ENCODE measurements around the gene NUTM2G. TPM values are rescaled to one million over a fixed set of nuclear protein-coding genes. Genes with fewer than 3 reads are reported as not detected.
"Not testable (repeated sequence)": the region's sequence is repeated elsewhere in the genome, so short reads cannot be mapped to it uniquely, and the experiment has no call there.

Gene NUTM2G
- total and polyA plus RNA-seq, 2 donors from 2014 or later: not detected

DNA sequence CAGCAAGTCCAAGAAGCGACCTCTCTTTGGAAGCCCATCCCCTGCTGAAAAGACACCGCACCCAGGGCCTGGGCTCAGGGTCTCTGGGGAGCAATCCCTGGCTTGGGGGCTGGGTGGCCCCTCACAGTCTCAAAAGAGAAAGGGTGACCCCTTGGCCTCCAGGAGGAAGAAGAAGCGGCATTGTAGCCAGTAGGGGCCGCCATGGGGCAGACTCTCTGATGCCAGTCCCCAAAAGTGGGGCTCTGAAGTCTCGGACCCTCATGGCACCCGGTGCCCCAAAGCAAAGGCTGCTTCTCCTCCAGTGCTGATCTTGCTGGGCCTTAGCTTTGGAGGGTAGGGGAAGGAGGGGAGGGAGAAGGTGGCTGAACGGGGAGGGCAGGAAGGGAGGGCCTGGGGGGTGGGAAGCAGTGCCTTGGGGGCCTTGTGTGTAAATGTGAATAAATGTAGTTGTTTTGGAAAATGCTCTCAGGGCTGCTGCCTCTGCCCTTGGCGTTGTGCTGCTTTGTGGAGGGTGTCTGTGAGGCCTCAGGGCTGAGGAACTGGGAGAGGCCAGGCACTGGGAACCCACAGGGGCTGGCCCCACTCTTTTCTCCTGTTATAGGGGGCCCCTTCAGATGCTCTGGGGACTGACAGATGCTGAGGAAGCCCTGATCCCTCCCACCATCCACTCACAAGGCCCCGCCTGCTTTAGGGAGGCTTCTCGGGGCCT, 10.5 kb downstream of the NUTM2G start:
- H3K9ac ChIP-seq (ENCODE audit: low read length in 3 of 3); H3K36me3 ChIP-seq (ENCODE audit: control insufficient read depth in 2 of 3, insufficient read depth in 3 of 3, low read length in 3 of 3); intact Hi-C loops (cut with DNase I); H3K4me1 ChIP-seq (ENCODE audit: control insufficient read depth in 2 of 3, insufficient read depth in 2 of 3, low read depth in 1 of 3, low read length in 3 of 3); H3K27ac ChIP-seq (ENCODE audit: low read depth in 2 of 2, low read length in 2 of 2); H3K4me3 ChIP-seq (ENCODE audit: low read length in 3 of 3); H3K27me3 ChIP-seq (ENCODE audit: control insufficient read depth, insufficient read depth, low read length); H3K9me3 ChIP-seq (ENCODE audit: control insufficient read depth in 2 of 3, insufficient read depth in 1 of 3, low read length in 3 of 3); FAIRE-seq; DNase-seq: not testable (repeated sequence)

DNA sequence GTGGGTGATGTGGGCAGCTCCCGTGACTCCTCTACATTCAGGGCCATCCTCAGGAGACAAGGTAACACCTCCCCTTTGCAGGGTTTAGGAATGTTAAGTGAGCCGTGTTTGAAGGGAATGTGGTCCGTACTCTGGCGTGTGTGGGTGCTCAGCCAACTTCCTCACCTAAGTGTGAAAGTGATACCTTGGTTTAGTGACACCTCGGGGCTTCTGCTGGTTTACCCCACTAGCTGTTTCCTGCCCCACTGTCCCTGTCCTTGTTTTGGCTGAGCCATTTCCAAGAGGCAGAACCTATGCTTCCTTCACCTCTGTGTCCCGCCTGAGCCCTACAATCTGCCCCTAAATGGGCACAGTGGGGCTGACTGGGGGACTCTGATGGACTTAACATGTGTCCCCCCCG, 12.3 kb downstream of the NUTM2G start:
- H3K27me3 ChIP-seq (ENCODE audit: control insufficient read depth, insufficient read depth, low read length); H3K9ac ChIP-seq (ENCODE audit: low read length in 3 of 3); DNase-seq; H3K4me3 ChIP-seq (ENCODE audit: low read length in 3 of 3); FAIRE-seq; H3K9me3 ChIP-seq (ENCODE audit: control insufficient read depth in 2 of 3, insufficient read depth in 1 of 3, low read length in 3 of 3); H3K4me1 ChIP-seq (ENCODE audit: control insufficient read depth in 2 of 3, insufficient read depth in 2 of 3, low read depth in 1 of 3, low read length in 3 of 3); H3K36me3 ChIP-seq (ENCODE audit: control insufficient read depth in 2 of 3, insufficient read depth in 3 of 3, low read length in 3 of 3); H3K27ac ChIP-seq (ENCODE audit: low read depth in 2 of 2, low read length in 2 of 2); intact Hi-C loops (cut with DNase I): not testable (repeated sequence)

DNA sequence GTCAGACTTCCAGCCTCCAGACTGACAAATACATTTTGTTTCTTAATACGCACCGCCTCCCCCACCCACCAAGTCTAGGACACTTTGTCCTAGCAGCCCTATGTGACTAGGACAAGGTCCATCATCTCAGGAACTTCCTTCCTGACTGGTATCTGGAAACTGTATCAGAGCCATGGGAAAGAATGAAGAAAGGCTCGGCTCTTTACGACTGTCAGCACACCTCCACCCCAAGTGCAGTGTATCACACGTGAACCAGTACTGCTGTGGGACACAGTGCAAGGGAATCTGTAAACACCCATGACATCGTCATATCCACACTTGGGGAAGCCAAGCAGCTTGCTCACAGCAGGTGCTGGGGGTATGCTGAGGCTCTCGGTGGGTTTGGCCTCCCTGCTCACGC, 13.0 kb downstream of the NUTM2G start:
- H3K4me1 ChIP-seq (ENCODE audit: control insufficient read depth in 2 of 3, insufficient read depth in 2 of 3, low read depth in 1 of 3, low read length in 3 of 3); H3K27ac ChIP-seq (ENCODE audit: low read depth in 2 of 2, low read length in 2 of 2); FAIRE-seq; H3K36me3 ChIP-seq (ENCODE audit: control insufficient read depth in 2 of 3, insufficient read depth in 3 of 3, low read length in 3 of 3); H3K27me3 ChIP-seq (ENCODE audit: control insufficient read depth, insufficient read depth, low read length); intact Hi-C loops (cut with DNase I); DNase-seq; H3K9ac ChIP-seq (ENCODE audit: low read length in 3 of 3); H3K4me3 ChIP-seq (ENCODE audit: low read length in 3 of 3); H3K9me3 ChIP-seq (ENCODE audit: control insufficient read depth in 2 of 3, insufficient read depth in 1 of 3, low read length in 3 of 3): not testable (repeated sequence)

DNA sequence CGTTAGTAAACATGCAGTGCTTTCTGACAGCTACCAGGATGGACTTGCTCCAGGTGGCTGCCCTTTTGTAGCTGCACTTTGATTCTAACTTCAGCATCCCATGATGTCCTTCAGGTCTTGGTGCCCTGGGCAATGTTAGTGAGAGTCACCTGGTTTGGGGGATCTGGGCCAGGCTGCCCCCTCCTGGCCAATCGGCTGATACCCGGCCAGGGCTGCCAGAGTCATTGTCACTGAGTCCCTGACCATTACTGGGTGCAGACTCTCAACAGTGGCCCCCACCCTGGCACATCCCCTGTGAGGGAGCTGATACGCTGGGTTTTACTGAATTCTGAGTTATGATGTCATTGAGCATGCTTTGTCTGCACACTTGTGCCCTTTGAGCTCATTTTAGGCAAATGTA, 13.5 kb downstream of the NUTM2G start:
- H3K27ac ChIP-seq (ENCODE audit: low read depth in 2 of 2, low read length in 2 of 2); H3K4me1 ChIP-seq (ENCODE audit: control insufficient read depth in 2 of 3, insufficient read depth in 2 of 3, low read depth in 1 of 3, low read length in 3 of 3); H3K36me3 ChIP-seq (ENCODE audit: control insufficient read depth in 2 of 3, insufficient read depth in 3 of 3, low read length in 3 of 3); DNase-seq; H3K27me3 ChIP-seq (ENCODE audit: control insufficient read depth, insufficient read depth, low read length); H3K9me3 ChIP-seq (ENCODE audit: control insufficient read depth in 2 of 3, insufficient read depth in 1 of 3, low read length in 3 of 3); intact Hi-C loops (cut with DNase I); H3K4me3 ChIP-seq (ENCODE audit: low read length in 3 of 3); H3K9ac ChIP-seq (ENCODE audit: low read length in 3 of 3); FAIRE-seq: not testable (repeated sequence)

DNA sequence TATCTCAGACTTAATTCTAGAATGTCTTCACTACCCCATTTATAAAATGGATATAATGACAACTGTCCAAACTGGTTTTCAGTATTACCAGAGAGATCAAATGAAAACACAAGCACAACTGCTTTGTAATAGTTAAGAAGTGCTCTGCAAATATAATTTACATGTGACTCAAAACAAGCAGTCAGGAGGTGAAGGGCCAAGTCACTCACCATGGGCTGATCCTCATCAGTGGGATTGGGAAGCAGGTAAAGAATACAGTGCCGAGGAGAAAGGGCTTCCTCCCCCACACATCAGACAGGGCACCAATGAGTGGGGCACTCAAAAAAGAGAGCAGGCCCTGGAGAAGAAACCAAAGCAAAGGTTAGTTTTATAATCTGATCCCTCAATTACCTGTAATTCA, 20.7 kb downstream of the NUTM2G start:
- H3K4me1 ChIP-seq (ENCODE audit: control insufficient read depth in 2 of 3, insufficient read depth in 2 of 3, low read depth in 1 of 3, low read length in 3 of 3); H3K9ac ChIP-seq (ENCODE audit: low read length in 3 of 3); H3K9me3 ChIP-seq (ENCODE audit: control insufficient read depth in 2 of 3, insufficient read depth in 1 of 3, low read length in 3 of 3); intact Hi-C loops (cut with DNase I); H3K36me3 ChIP-seq (ENCODE audit: control insufficient read depth in 2 of 3, insufficient read depth in 3 of 3, low read length in 3 of 3); H3K4me3 ChIP-seq (ENCODE audit: low read length in 3 of 3); H3K27me3 ChIP-seq (ENCODE audit: control insufficient read depth, insufficient read depth, low read length); FAIRE-seq; H3K27ac ChIP-seq (ENCODE audit: low read depth in 2 of 2, low read length in 2 of 2); DNase-seq: not testable (repeated sequence)

DNA sequence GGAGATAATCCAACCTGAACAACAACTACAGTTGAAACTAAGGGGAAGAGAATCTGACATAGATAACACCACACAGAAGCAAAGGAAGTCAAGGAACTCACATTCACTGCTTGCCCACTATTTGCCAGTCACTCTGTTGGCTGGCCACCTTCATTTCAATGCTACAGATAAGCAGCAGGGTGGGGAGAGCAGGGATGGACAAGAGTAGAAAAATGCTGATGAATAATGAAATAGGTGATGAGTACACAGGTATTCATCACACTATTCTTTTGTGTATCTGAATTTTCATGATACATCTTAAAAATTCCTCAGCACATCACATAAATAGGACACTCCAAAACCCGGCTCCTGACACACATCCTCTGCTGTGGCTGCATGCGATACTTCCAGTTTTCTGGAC, 21.9 kb downstream of the NUTM2G start:
- FAIRE-seq; intact Hi-C loops (cut with DNase I); H3K4me1 ChIP-seq (ENCODE audit: control insufficient read depth in 2 of 3, insufficient read depth in 2 of 3, low read depth in 1 of 3, low read length in 3 of 3); H3K4me3 ChIP-seq (ENCODE audit: low read length in 3 of 3); H3K27me3 ChIP-seq (ENCODE audit: control insufficient read depth, insufficient read depth, low read length); H3K36me3 ChIP-seq (ENCODE audit: control insufficient read depth in 2 of 3, insufficient read depth in 3 of 3, low read length in 3 of 3); H3K9me3 ChIP-seq (ENCODE audit: control insufficient read depth in 2 of 3, insufficient read depth in 1 of 3, low read length in 3 of 3); H3K9ac ChIP-seq (ENCODE audit: low read length in 3 of 3); H3K27ac ChIP-seq (ENCODE audit: low read depth in 2 of 2, low read length in 2 of 2); DNase-seq: not testable (repeated sequence)

DNA sequence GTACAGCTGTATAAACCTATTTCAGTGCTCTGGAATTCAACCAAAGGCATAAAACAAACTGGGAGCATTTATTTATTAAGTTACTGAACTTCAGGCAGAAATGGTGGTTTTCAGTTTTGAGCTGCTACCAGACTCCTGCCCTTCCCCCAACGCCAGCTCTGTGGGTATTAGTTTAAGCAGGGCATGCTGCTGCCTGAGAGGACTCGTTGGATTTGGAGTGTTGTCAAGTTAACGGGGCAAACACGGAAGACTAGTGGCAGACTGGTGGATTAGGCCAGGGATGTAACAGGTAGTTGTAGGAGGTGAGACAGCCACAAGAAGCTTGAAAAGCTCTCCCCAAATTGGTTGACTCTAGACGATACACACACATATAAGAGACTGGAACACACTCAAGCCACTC, 38.9 kb downstream of the NUTM2G start:
- FAIRE-seq; H3K36me3 ChIP-seq (ENCODE audit: control insufficient read depth in 2 of 3, insufficient read depth in 3 of 3, low read length in 3 of 3); H3K9me3 ChIP-seq (ENCODE audit: control insufficient read depth in 2 of 3, insufficient read depth in 1 of 3, low read length in 3 of 3); H3K27me3 ChIP-seq (ENCODE audit: control insufficient read depth, insufficient read depth, low read length); H3K4me3 ChIP-seq (ENCODE audit: low read length in 3 of 3); H3K27ac ChIP-seq (ENCODE audit: low read depth in 2 of 2, low read length in 2 of 2); intact Hi-C loops (cut with DNase I); H3K4me1 ChIP-seq (ENCODE audit: control insufficient read depth in 2 of 3, insufficient read depth in 2 of 3, low read depth in 1 of 3, low read length in 3 of 3); H3K9ac ChIP-seq (ENCODE audit: low read length in 3 of 3); DNase-seq: not testable (repeated sequence)

DNA sequence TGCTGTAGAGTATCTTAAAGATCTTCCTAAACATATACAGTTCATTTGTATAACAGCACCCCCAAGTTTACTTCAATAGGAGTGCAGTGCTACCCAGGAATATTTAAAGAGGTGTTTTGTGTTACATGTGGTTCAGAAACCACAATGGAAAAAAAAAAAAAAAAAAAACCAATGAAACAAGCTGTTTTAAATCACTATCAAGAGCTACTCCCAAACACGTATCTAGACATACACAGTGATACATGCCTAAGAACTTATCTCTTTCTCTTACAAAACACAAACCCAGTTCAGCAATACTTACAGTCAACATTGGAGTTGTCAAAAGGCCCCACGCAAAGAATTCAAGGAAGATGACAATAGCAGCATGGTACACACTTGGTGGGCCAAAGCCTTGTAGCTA, 43.9 kb downstream of the NUTM2G start:
- H3K9ac ChIP-seq (ENCODE audit: low read length in 3 of 3); H3K27ac ChIP-seq (ENCODE audit: low read depth in 2 of 2, low read length in 2 of 2); intact Hi-C loops (cut with DNase I); H3K4me3 ChIP-seq (ENCODE audit: low read length in 3 of 3); FAIRE-seq; H3K36me3 ChIP-seq (ENCODE audit: control insufficient read depth in 2 of 3, insufficient read depth in 3 of 3, low read length in 3 of 3); H3K9me3 ChIP-seq (ENCODE audit: control insufficient read depth in 2 of 3, insufficient read depth in 1 of 3, low read length in 3 of 3); H3K27me3 ChIP-seq (ENCODE audit: control insufficient read depth, insufficient read depth, low read length); DNase-seq; H3K4me1 ChIP-seq (ENCODE audit: control insufficient read depth in 2 of 3, insufficient read depth in 2 of 3, low read depth in 1 of 3, low read length in 3 of 3): not testable (repeated sequence)
